Epidermal melanocyte (primary cell): ENCODE results near the gene KCNAB2.

ENCODE experiments used
- DNase-seq: peaks from one replicate; pipeline ENCODE4 v3.0.0; 2011; ENCODE audit warnings: low spot score; ENCODE audit not compliant: insufficient read length

KCNAB2 gene

DNA sequence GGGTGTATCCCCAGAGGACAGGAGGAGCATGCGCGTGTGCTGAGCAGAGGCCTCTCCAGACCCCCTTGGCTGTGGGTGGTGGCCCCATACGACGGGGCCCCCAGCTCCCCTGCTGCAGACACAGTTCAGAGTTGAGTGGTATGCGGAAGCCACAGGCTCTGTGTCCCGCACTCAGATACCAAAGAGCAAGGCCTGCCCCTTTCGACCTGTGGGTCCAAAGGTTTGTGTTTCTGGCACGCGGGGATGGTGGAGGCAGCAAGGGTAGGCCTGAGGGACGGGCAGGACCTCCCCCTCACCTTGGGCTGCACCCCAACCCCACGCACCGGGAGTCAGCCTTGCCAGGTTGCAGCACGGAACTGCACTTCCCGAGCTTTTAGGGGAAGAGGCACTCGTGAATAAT is at the start of gene KCNAB2:
KCNAB2 (plus strand) TSS at position 328 of the 400 bp plus-strand sequence. CDS start 5,649 bp downstream, outside the sequence.
- no peak for DNase-seq

DNA sequence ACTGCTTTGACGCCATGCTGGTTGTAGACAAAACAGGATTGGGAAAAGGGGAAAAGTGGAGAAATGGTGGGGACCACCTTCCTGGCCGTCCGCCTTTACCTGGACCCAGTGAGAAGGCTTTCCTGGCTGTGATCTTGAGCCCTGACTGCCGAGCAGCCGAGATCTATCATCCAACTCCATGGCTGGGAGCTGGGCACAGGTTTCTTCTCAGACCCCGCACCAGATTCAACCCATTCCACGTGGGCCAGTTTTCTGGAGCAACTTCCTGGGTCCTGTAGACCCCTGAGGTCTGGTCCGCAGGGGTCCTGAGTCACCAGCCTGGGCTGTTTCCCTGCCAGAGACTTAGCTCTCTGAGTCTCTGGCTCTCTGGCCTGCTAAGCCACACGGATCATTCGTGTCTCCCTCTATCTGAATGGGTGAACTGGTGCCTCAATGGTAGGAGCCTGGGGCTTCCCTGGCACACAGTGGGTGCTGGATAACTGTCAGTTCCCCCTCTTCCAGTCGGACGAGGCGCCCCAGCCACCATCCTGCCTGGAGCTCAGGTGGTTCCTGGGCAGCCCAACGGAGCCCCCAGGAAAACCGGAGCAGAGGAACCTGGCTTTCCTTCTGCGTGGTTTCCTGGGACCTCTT is 48.9 kb upstream of the KCNAB2 start:
- no peak for DNase-seq

DNA sequence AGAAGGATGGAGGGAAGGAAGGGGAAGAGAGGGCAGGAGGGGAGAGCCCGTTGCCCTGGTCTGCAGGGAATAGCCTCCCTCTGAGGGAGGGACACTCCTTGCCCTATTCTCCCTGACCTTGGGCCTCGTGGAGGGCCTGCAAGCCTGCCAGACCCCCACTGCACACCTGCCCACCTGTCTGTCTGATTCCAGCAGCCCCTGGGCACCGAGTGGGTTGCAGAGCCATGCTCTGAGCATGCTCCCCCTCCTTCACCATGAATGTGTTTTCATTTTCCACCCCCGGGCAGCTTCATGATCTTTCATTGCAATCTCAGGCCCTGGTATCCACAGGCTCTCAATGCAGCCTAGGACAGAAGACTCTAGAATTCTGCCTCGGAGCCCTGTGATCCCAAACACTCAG is 48.4 kb upstream of the KCNAB2 start:
- DNase-seq: no peak

DNA sequence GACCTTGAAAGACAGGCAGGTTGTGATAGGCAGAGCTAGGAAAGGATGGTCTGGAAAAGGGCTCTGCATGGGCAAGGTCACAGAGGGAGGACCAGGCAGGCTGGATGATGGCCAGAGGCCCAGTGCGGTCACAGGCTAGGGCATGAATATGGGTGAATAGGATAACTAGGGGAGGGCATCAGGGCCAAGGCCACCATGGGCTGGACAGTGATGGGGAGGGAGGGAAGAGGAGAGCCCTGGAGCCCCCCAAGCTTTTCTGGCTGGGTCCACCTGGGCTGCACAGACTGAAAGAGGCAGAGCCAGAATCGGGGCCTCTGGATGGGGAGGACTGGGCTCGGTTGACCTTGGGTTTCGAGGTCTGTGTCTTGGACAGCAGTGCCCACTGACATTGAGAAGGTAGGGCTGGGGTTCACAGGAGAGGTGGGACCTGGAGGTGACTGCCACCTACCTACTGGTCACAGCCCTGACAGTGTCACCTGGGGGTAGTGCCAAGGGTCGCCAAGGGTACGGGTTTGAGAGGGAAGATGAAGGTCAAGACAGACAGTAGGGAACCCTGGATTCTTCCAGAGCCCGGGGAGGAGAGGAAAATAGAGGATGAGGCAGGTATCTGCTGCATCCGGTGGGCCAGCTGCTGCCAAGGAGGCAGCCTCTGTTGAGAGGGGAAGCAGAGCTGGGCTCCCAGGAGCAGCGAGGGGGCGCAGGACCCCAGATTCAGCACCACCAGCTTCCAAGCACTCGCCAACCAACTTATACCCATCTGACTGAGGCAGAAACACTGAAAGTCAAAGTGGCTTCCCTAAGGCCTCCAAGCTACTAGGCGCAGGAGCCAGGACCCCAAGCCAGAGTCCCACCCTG is 47.4 kb upstream of the KCNAB2 start:
- no peak for DNase-seq

DNA sequence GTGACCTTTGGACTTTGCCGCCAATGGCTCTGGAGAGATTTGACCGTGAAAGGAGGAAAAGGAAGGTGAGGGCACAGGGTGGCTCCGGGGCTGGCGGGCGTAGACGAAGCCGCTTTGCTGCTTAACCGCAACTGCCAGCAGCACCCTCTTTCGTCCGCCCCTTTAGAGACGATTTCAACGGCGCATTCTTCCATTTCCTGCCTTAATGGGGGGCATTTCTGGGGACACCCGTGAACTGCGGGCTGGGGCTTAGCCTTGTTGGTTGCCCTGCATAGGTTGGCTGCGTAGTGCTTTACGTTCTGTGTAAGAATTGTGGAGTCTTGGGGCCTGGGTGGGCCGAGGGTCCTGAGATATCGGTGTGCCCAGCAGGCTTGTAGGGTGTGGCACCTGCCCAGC is 46.8 kb upstream of the KCNAB2 start:
- no peak for DNase-seq

DNA sequence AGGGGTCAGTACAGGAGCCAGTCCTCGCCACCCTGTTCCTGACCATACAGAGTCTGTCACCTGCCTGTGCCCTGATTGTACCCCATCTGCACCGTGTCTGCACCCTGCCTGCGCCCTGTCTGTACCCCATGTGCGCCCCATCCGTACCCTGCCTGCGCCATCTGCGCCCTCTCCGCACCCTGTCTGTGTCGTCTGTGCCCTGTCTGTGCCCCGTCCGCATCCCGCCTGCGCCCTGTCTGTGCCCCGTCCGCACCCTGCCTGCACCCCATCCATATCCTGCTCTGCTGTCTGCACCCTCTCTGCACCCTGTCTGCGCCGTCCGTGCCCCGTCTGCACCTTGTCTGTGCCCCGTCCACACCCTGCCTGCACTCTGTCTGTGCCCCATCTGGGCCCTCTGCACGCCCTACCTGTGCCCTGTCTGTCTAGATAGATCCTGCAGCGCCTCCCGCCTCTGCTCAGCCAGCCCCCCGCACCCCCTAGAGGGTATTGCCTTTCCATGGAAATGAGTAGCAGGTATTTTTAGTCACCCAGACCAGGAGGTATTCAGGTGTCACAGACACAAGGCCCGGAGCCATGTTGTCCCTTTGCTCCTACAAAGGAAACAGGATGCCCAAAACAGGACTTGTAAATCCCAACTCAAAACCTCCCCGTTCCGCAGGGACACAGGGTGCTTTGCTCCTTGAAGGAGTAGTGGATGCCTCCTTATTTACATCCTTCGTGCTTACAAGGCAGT is 45.8 kb upstream of the KCNAB2 start:
- no peak for DNase-seq

DNA sequence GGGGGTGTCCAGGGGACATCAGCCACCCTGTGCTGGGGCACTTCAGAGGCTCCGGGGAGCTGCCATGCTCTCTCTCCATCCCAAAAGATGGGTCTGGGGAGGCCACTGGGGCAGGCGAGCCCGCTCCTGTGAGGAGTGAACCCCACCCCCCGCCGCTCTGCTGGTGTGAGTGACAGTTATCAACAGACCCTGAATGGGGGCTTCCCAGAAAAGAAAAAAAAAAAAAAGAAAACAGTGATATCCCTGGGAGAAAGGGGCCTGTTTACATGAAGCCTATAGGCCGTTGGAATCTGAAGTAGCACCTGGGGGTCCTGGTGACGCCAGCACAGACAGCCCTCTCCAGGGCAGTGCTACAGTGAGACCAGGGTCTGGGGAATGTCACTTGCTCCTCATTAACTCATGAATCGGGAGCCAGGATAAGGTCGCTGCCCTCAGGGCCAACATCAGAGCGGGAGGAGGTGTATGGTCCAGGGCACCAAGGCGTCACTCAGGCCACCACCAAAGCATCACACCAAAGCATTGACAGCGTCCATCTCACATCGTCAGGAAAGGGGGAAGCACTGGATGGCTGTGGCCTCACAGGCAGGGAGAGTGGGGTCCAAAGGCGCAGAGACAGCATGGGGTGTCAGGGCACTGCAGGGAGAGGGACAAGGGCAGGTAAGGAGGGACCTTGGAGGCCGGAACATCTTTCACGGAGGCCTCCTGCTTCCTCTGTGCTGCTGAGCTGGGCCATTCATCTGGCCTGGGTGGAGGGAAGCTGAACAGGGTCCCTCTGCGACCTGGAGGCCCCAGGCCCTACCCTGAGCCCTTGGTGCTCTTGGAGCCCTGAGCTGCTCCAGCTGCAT is 45.0 kb upstream of the KCNAB2 start:
- no peak for DNase-seq

DNA sequence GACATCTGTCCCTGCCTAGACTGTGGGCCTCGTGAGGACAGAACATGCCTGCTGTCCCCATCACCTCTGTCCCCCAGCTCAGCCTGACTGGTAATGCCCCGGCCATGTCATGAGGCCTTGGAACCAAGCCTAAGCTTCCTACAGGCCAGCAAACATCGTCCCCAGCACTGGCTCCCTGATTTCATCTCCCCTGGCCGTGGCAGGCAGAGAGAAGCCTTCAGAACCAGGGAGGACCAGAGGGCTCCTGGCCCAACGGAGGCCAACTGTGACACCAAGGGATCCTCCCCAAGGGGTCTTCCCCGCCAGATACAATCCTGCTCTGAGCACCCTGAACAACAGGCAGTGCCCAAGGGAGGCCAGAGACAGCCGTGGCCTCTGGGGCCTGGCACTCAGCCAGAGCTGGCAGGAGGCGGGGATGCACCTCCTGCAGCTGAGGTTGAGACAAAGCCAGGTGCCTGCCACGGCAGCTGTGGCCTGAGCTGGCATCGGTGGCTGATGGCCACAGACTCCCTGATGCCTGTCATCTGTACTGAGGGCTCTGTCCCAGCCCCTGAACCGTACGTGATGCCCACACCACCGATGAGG is 43.6 kb upstream of the KCNAB2 start:
- no peak for DNase-seq

DNA sequence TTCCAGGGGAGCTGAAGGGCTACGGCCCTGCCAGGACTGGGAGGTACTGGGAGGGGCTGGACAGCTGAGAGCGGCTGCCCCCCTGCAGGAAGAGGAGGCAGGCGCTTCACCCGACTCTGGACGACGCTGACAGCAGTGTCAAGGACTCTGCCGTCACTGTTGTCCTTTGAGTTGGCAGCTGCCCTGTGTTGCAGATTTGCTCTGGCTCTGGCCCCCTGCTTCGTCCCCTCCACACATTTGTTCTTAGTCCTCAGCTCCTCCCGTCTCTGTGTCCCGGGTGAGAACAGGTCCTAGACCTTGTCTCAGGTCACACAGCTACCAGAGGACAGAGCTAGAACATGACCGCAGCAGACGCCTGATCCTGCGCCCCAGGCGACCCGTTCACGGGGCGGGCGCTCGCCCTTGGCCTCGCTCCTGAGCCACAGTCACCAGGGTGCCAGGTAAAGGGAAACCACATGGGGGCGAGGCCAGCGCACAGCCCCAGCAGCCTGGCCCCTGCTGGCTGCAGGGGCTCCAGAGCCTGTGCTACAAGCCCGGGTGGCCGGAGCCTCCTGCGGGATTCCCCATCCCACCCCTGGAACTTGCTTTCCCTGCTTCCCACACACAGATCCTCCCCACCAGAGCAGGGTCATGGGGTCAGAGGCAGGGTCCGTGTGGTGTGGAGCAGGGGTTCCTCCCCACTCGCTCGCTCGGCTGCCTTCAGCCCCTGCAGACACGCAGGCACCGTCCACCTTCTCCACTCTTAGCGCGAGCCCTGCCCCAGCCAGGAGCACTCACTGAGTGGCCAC is 42.8 kb upstream of the KCNAB2 start:
- no peak for DNase-seq

DNA sequence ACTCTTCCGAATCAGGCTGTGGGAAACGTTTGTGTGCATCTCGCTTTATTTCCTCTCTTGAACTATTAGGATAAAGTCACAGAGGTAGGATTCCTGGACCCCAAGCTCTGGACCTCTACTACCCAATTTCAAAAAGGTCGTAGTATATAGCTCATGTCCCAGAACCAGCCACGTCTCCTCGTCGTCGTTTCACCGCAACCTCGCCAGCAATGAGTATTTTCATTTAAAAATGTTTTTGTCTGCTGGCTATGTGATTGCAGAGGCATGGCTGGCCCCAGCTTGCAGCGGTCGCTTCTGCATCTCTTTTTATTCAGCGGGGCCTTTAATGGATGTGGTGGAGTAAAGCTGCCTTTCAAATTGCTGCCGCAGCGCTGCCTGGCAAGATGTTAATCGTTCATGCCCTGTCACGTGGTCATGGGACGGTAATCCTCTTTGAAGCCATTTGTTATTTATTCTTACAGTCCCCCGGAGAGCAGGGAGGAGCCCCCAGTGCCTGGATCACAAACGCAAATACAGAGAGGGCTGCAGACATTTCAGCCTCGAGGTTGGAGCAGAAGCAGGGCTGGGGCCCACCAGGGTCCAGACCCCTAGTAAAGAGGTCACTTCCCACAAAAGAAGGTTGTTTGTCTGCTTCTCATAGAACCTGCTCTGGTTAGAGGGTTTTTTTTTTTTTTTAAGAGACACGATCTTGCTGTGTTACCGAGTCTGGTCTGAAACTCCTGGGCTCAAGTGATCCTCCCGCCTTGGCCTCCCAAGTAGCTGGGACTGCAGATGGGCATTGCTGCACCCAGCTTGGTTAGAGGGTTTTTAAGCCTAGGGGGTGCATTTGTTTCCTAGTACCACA is 41.9 kb upstream of the KCNAB2 start:
- DNase-seq: no peak

DNA sequence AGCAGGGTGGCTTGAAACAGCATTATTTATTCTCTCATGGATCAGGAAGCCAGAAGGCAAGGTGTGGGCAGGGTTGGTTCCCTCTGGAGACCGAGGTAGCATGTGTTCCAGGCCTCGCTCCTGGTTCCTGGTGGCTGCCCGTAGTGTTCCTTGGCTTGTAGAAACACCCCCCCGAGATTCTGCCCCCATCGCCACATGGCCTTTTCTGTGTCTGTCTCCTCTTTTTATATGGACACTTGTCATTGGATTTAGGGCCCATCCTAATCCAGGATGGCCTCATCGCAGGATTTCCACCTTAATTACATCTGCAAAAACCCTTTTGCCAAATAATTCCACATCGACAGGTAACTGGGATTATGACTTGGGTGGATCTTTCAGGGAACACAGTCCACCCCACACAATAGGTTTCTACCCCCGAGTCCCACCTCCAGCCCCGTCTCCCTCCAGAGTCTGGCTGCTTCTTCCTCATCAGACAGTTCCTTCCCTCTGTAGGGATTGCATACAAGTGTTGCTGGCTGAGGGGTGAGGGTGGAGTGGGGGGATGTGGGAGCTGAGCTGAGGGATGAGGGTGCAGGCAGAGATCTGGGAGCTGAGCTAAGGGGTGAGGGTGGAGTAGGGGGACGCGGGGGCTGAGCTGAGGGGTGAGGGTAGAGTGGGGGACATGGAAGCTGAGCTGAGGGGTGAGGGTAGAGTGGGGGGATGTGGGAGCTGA is 41.1 kb upstream of the KCNAB2 start:
- DNase-seq: no peak

DNA sequence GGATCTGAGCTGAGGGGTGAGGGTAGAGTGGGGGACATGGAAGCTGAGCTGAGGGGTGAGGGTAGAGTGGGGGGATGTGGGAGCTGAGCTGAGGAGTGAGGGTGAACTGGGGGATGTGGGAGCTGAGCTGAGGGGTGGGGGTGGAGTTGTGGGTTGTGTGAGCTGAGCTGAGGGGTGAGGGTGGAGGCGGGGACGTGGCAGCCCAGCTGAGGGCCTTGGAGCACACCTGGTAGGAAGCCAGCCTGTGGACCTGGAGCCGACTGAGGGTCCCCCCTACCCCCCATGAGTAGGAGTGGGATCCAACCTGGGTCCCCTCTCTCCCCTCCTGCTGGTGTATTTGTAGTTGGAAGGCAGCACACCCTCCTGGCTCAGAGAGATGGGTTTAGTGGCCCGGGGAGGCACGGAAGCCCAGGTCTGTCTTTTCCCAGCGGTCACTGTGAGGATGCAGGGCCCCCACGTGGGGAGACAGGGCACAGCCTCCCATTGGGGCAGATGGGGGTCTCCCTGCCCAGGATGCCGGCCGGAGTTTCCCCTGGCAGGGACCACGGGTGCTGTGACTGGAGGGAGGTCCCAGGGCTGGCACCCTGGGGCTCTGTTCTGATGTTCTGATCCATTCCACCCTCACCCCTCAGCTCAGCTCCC is 40.3 kb upstream of the KCNAB2 start:
- no peak for DNase-seq

DNA sequence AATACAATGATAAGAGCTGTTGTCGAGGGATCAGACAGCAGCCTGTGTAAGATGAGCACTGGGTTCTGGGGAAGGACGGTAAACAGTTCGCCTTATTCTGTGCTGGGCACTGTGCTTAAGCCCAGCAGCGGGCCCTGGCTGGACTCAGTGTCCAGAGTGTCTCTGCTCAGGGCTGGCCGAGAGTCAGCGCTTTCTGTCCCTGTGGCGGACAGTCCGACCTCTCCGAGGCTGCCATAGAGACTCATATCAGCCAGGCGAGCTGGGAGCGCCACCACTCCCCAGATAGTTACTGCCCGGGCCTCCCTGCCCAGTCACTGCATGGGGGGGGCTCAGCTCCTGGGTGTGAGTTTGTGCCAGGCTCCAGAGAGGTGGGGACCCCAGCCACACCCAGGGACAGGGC is 38.8 kb upstream of the KCNAB2 start:
- no peak for DNase-seq

DNA sequence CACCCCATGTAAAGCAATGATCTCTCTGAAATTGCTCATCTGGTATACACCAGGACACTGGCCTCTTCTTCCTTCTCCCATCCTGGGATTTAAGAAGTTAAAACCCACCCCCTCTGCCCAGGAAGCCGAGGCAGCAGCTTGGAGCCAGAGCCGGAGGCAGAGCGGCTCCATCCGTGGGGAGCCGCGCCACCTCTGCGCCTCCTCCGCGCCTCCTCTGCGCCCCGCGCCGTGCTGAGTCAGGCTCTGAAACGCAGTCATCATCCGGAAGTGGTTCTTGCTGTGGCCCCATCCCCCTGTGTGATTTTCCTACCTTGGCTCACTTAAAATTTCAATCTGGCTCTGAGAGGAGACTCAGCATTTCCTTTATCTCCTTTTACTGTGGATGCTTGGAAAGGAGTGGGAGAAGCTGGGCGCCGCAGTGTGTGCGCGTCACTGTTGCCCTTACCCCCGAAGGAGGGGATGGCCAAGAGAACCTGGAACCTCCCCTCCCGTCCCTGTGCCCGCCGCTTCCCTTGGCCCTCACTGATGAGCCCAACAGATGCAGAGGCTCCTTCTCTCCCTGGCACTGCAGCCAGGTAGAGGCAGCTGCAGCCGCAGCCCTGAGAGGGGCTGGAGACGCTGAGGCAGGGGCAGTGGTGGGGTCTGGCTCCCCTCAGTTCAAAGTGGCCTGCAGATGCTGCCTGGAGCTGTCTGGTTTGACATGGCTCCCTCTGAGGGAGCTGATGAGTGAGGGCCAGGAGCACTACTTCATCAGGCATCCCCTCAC is 38.2 kb upstream of the KCNAB2 start:
- DNase-seq: no peak

DNA sequence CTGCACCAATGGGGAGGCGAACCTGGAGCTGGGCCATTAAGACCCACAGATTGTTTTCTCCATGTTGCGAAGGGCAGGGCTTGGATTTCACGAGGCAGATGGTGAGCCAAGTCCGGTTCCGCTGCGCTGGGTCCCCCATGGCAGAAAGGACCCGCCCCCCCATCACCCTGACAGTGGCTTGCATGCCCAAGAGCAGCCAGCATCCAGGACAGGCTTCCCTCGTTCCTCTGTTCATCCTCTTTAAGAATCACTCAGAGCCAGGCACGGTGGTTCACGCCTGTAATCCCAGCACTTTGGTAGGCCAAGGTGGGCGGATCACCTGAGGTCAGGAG is 37.6 kb upstream of the KCNAB2 start:
- no peak for DNase-seq

DNA sequence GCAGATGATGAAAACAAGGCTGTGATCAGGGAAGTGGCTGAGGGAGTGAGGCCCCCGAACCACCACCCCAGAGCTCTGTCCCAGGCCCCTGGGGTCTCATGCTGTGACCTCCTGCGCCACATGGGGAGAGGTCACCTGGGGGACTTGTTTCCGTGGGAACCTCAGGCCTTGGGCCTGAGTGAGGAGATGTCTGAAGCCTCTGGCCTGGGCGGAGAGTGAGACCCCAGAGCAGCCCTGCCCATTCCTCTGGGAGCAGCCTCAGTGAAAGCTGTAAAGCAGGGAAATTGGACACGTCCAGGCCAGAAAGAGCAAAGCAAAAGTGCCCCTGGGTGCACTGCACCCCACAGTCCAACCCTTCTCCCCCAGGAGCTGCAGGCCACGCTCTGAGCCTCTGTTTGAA is 37.0 kb upstream of the KCNAB2 start:
- DNase-seq: no peak
